HT1080 (cell line): ENCODE results near the gene SLC9A3. TPM values are rescaled to one million over a fixed set of nuclear protein-coding genes. Genes with fewer than 3 reads are reported as not detected.

Experiments used
- DNase-seq: peaks from one replicate; pipeline ENCODE4 v3.0.0-alpha.2; 2015; ENCODE audit warnings: low read depth
- total RNA-seq: library from RNA; depleted of rRNA; stranded (reverse); fragments of >200 nt; shearing (Covaris generic); gene quantifications from 2 replicates; pipeline ENCODE4 v1.2.3, GENCODE V29; 2014

Gene SLC9A3
- total RNA-seq, 1 experiment from 2014 or later, result 7.5 TPM

DNA sequence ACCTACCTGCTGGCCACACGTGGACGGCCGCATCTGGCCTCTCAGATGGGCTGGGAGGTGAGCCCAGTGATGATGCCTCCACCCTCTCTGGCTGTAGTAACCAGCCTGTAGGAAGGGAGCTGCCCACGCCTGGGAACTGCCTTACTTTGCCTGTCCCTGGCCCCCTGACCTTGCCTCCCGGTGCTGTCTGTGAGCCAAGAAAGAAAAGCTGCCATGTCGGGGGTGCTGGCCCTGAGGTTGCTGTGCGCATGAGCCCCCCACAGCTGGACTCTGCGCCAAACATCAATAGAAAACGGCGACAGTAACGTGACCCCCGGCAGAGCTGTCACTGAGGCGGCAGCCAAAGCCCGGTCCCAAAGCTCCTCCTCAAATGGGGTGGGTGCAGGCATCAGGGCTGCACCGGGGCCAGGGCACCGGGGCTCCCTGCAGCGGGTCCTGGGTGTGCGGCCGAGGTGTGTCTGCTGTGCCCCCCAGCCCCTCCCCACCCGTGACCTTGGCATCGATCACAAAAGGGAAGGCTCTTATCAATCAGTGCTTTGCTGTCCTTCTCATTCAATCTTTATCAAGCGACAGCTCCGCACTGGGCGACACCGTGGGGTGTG is 15.3 kb upstream of the SLC9A3 start:
- DNase-seq, result no peak

DNA sequence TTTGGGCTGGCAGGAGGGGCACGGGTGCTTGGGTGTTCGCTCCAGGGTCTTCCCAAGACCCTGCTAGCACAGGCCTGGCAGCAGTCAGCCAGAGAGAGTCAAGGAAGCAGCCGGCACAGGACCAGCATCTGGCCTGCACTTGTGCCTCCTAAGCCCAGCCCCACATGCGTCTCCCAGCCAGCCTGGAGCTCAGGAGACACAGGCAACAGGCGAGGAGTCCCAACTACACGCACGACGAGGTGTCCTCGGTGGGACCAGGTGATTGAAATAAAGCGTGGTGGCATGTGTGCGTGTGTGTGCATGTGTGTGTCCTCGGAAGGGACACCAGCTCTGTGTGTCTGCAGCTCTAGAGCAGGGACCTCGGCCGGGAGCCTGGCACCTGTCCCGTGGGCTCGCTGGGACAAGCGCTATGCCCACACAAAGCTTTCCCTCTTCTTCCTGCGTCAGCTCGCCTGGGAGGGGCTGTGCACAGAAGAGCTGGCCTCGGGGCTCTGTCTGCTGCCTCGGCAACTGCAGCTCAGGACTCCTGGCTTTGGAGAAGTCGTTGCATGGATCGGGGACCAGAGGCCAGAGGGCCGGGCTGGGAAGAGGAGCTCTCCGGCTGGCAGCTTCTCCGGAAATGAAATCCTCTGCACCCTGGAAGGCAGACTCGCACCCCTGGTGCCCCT is 14.7 kb upstream of the SLC9A3 start:
- no peak for DNase-seq

DNA sequence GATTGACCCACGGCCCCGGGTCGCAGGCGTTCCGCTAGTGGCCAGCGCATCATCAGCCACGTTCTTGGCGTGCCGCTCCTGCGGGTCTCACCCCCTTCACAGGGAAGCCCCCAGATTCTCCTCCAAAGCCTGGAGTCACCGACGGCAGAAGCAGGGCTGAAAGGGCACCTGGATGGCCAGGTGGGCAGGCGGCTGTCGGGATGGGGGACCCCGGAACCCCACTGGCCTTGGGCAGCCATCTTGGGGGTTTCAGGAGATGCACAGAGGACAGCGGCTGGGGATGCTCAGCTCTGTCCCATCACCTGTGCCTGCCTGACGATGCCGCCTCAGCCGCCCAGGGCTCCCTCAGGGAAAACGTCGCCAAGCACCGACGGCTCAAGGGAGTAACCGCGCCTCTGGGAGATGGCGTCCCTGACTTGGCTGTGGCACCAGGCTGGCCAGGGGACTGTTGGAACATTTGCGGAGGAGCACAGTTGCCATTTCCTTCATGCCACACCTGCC is 14.1 kb upstream of the SLC9A3 start:
- no peak for DNase-seq

DNA sequence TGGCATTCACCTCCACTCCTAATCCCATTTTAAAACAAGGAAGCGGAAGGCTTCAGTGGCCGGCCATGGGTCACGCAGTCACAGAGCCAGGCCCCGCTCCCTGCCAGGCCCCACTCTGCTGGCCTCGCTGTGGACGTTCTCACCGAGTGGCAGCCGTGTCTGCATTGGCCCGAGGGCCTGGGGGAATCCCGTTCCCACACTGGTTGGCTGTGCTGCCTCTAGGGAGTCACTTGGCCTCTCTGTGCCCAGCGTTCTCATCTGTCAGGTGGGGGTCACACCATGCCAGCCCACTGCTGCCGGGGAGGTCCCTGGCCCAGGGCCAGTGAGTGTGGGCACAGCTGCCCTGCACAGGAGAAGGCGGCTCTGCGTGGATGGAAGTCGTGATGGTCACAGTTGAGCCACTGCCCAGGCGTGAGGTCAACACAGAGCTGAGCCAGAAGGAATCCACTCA is 13.4 kb upstream of the SLC9A3 start:
- DNase-seq, result no peak

DNA sequence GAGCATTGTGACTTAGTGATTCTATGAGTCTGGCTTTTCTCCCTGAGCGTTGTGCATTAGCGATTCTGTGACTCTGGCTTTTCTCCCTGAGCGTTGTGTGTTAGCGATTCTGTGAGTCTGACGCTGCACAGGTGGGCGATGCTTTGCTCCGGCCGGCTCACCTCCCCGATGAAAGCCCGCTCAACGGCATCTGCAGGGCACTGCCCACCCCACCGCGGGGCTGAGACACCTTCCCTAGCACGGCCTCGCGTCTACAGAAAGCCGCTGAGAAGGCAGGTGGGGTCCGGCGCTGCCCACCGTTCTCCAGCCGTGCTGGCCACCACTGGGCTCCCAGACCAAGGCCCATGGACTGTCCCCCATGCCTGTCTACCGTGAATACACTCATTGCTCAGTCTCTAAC is 12.8 kb upstream of the SLC9A3 start:
- DNase-seq, result no peak

DNA sequence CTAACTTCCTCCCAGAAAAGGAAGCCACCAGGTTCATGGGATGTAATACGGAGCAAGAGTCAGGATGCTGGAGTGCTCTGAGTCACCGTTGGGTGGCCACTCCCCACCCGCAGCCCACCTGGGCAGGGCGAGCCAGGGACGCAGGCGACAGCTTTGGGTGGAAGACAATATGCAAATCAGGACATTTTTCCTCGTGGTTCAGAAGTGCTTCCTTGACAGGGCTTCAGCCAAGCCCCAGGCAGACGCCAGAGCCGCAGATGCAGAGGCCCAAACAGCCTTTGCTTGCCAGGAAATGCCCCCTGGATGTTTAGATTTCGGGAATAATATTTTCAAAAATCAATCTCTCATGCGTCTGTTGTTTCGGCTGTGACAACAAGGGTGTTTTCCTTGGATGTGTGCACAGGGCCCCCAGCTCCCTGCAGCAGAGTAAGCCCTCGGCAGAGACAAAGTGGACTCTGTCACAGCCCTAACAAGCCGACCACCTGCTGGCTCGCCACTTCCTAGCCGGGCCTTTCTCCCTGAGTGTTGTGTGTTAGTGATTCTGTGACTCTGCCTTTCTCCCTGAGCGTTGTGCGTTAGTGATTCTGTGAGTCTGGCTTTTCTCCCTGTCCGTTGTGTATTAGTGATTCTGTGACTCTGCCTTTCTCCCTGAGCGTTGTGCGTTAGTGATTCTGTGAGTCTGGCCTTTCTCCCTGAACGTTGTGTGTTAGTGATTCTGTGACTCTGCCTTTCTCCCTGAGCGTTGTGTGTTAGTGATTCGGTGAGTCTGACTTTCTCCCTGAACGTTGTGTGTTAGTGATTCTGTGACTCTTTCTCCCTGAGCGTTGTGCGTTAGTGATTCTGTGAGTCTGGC is 11.8 kb upstream of the SLC9A3 start:
- DNase-seq, result no peak

DNA sequence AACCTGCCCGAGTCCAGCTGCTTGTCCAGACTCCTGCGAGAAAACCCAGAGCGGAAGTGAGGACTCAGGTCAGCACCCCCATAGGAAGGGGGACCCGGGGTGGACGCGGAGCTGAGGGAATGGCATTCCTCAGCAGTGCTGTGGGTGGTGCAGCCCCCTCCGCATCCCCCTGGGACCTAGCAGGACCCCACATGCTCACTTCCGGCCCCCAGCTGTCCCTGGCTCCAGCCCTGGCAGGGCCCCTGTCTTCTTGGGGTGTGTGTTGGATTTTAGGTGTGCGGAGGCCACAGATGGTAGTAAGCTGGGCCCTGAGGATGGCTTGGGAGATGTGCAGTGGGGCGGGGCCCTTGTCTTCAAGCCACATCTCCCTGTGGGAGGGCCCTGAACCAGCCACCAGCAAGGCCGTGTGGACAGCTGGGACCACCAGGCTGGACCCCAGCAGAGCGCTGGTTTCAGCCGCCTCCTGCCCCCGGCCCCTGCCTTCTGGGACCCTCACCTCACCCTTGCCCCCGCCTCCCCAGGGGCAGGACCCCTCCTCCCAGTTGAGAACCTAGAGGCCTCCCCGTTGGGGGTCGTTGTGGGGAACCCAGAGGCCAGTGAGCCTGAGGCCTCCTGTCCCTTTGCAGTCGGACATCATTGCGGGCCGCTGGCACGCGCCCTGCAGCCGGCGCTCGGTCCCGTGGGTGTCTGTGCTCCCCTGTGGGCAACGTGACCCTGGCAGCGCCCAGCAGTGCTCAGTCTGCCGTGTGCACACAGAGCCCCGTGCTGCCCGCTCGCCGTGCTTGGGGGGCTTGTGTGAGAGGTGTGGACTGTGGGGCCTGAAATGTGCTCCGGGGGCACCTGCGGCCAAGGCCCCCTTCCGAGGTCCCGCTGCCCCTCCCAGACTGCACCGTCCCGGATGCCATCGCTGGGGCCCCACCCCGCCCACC is 10.8 kb upstream of the SLC9A3 start:
- no peak for DNase-seq

DNA sequence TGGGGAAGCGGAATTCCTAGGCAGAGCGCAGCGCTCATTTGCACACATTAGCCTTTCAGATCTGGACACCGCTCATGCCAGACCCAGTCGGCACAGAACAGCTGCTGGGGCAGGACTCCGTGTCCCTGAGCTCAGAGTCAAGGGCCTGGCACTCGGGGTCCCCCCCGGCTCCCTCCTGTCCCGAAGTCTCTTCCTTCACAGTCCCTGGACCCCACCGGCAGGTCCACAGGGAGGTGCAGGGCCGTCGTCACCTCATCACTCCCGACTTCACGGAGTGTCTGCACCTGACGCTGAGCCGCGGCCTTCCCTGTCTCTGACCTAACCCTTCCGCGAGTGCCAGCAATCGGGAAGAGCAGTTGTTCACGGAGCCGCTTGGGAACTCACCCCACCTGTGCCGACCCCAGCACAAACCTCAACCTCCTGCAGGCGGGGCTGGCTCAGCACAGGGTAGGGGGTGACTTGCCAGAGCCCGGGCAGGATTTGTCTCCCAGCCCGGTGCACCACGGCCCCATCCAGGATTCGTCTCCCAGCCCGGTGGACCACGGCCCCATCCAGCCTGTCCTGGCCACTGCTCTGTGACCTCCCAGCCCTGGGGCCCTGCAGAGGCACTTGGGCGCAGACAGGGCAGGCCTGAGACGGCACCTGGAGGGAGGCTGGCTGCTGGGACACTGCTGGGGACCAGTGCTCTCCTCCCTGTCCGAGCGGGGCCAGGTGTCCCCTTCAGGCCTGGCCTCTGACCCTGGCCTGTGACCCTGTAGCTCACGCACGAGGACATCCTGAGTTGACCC is 9.9 kb upstream of the SLC9A3 start:
- DNase-seq, result no peak

DNA sequence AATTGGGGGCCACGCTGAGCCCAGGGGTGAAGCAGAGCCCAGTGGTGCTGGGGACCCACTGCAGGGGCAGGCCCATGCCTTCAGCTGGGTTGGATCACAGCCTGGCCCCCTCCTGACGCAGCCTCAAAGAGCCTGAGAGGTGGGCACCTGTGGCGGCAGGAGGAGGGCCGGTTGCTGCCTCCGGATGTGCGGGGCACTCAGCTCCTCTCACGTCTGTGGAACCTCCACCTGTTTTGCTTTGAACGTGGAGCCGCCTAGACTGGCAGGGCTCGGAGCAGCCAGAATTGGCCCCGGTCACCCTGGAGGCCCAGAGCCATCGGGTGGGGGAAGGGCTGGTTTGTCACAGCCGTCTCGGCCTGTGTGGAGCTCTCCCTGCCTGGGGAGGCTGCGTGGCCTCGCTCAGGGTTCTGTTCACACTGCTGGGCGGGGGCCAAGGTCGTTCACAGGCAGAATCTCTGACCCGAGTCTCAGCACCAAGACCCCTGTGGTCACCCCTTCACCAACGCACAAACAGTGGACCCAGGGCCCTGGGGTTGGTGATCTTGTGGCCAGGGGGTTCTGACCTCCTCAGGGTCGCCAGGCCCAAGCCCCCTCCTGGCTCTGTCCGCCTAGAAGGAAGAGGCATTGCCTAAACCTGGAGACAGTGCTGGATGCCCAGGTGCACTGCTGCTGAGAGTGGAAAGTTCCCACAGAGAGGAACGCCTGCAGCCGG is 9.2 kb upstream of the SLC9A3 start:
- no peak for DNase-seq

DNA sequence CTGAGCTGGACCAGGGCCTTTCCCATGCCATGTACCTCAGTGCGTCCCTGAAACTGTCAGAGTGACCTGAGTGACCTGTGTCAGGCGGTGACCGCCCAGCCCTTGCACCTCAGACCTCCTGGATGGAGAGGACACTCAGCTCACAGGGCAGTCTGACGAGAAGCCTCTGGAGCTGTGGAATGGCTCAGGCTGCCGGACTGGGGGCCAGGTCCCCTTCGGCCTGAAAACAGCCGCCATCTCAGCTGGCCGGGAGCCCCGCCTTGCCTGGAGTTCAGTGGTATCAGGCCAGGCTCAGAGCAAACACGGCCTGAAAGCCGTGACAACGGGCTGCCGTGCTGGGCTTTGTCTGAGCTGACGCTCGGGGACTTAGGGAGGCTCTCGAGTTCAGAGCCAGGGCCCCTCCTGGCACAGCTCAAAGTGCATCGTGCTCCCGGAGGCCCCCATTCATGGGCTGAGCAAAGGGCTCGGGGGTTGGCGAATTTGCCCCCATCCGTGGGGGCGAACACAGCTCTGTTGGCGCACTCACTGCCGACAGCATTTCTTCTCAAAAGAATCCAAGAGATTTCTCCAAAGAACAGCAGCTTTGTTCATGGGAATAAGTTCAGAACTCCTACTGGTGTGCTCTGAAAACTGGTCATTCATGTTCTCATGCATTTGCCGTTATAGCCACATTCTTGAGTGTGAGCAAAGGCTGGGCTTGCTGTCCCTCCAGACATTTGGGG is 8.4 kb upstream of the SLC9A3 start:
- DNase-seq, result no peak

DNA sequence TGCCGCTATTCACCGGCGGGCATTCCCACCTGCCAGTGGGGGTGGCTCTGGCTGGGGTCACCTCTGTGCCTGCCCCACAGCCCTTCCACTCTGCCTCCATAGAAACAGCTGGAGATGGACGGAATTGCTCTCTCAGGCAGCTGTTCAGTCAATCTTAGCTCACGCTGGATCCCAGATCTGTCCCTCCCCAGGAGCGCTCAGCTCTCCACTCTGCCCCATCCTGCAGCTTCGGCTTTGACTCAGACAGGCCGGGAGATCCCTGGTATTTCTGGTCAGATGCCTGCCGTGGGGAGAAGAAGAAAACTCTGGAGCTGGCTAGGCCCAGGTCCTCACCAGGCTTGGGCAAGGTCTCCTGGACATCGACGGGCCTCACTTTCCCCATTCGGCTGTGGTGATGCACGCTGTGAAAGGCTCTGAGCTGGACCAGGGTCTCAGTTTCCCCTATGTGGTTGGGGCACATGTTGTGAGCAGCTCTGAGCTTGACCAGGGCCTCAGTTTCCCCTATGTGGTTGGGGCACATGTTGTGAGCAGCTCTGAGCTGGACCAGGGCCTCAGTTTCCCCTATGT is 7.6 kb upstream of the SLC9A3 start:
- no peak for DNase-seq

DNA sequence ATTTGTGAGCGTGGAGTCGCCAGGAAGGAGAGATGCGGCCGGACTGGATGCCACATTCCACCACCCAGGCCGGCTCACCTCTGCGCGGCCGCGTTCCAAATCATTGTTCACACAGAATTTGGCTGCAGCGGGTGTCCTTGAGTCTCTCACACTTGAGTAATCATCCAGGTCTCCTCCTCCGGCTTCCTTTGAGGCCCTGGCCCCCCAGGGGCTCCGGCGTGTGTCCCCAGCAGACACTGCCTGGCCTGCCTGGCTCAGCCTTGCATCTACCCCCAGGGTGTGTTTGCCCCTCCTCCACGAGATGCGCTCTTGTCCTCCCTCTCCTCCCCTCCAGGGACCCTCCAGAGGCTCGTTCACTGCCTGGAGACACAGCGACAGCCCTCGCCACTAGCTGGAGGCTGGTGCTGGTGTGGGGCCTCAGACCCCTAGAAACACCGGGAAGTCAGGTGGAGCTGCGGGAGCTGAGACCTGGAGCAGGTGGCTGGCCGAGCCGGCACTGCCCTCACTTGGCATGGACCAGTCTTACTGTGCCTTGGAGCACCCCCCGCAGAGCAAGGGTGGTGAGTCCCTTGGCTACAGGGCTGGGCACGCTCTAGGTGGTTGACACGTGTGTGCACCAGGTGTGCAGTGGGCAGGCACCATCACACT is 7.0 kb upstream of the SLC9A3 start:
- DNase-seq, result no peak

DNA sequence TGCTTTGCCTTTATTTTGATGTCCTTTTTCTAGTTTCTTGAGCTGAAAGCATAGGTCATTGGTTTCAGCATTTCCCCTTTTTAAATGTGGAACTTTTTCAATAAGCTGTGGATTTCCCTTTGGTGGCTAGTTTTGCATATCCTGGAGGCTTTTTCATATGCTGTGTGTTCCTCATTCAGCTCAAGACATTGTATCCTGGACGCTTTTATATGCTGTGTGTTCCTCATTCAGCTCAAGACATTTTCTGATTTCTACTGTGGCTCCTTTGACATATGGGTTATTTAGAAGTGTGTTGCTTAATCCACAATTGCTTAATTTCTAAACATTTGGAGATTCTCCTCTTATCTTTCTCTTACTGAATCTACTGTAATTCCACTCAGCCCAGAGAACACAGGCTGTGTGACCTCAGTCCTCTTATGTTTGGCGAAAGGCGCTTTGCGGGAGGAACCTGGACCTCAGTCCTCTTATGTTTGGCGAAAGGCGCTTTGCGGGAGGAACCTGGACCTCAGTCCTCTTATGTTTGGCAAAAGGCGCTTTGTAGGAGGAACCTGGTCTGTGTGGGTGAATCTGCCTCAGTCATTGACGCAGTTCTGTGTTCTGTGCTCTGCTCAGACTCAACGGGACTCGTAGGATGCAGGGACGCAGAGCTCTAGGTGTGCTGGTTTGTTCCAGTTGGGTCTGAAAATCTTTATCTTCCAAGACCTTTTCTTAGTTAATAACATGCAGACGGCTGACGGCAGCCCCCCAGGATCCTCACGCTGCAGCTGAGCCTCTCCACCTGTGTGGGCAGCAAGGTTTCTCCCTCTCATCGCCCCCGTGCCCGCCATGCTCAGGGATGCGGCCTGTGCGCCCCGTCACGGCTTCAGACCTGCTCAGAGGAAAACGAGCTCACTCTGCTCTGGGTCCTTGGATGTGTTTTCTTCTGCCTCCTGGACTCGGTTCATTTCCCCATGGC is 6.0 kb upstream of the SLC9A3 start:
- no peak for DNase-seq

DNA sequence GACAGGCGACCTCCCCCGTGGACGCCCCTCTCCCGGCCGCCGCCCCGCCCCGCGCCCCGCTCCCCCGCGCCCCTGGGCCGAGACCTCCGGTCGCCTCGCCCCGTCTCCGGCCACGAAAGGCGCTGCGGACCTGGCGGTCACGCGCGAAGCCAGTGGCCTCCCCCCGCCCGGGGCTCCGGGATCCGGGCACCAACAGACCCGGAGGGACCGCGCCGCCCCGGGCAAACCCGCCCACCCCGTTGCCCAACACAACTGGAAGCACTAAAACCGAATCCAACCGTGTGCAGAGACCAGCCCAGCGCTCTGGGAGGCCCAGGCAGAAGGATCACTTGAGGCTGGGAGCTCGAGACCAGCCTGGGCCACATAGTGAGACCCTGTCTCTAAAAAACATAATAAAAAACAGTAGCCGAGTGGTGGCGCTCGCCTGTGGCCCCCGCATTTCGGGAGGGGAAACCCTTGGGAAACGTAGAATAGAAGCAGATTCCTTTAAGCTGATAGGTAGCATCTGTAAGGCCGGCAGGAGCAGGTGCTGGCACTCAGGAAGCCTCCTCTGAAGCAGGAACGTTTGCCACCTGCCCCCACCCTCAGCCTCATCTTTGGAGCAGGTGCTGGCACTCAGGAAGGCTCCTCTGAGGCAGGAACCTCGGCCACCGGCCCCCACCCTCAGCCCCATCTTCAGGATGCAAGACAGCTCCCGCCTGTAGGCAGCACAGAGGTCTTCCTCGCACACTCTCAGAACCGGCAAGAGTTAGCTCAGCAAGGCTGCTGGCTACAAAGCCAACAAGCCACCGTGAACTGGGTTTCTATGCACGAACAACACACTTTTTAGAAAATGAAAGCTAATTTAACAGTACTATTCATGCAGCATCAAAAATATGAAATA is 4.6 kb upstream of the SLC9A3 start:
- no peak for DNase-seq

DNA sequence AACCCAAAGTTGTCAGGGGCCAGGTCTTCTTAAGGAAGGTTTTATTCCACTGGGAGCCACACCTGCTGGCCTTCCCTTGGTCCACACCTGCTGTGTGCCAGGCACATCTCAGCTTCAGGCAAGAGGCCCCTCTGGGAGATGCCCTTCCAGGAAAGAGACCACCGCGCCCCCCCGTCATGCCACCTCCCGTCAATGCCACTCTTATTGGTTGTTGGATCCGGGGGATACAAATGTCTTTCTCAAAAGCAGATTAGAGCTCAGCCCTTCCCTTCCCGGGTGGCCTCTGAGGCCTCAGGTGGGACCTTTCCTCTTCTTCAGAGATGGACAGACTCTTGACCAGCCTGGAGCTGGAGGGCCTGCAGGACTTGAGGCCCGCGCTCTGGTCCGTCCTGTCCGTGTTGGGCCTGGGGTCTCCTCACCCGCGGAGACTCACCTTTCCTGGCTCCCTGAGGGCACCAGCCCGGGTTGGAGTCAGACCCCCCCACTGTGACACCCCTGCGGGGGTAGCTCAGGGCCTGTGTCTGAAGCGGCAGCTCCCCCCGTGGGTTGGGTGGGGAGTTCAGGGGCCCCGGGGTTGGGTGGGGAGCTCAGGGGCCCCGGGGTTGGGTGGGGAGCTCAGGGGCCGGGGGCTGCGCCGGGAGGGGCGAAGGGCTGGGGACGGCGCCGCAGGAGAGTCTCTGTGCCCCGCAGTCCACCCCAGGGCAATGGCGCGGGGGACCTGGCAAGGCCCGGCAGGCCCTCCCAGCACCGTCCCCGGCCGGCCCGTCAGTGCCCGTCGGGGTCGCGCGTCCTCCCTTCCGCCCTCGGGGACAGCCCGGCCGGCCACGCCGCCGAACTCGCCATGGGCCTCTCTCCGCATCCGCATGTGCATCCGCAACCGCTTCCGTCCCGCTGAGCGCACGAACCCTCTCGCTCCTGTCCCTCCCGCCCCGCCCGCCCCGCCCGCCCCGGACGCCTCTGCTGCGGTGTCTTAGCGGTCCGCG is 3.7 kb upstream of the SLC9A3 start:
- no peak for DNase-seq
